ENCODE measurements around the gene CD48.

- TF ChIP-seq POLR2A (IDR thresholded peaks at IDR 0.05; ENCODE audit: low read depth) = no peak
- TF ChIP-seq EP300 (IDR thresholded peaks at IDR 0.05) = no peak
- no peak for TF ChIP-seq CTCF (IDR thresholded peaks at IDR 0.05)
- no peak for TF ChIP-seq POLR2AphosphoS5 (IDR thresholded peaks at IDR 0.05)
These were observed 82.8 kb downstream of the CD48 start for GRCh38 chr1:160628799-160629263.
